T1000 (cell line): ENCODE measurements around the gene VEPH1.

ENCODE experiments used
- DNase-seq: peaks from one replicate; lab custom pipeline; 2025; ENCODE audit warnings: mixed read lengths; lab: John Stamatoyannopoulos, UW

Gene VEPH1

DNA sequence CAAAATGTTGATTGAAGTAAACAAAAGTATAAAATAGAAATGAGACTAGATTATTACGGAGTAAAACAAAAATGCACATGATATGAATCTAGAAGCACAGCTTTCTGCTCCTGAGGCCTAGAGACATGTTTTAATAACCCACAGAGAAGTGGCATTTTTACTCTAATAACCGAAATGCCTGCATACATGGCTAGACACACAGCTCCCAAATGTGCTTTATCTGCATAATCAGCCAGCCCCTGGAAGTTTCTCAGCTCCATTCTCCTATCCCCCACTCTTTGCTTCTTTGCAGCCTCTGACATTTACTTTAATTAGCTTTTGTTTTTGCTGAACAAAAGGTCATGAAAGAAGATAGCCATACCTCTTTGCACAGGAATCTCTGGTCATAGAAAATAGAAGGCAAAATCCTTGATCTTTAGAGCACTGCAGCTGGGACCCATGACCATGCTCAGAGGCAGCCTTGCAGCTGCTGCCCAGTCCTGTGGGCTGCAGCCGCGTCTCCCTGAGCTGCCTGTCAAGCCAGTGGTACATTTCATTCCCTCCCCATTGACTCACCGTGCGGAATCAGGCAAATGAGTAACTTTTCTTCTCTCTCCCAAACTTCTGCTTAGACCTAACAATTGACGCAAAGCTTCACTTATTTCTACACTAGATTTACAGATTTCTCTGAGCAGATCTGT is at the start of gene VEPH1:
Gene VEPH1, minus strand, starts transcription at position 501 of the 680 bp plus-strand sequence. CDS start 8,067 bp downstream, outside the sequence.
- no peak for DNase-seq

GRCh38 chr3:157551961-157552360 is 48.7 kb upstream of the VEPH1 start:
- no peak for DNase-seq

GRCh38 chr3:157549498-157549897 is 46.3 kb upstream of the VEPH1 start:
- DNase-seq: no peak

DNA sequence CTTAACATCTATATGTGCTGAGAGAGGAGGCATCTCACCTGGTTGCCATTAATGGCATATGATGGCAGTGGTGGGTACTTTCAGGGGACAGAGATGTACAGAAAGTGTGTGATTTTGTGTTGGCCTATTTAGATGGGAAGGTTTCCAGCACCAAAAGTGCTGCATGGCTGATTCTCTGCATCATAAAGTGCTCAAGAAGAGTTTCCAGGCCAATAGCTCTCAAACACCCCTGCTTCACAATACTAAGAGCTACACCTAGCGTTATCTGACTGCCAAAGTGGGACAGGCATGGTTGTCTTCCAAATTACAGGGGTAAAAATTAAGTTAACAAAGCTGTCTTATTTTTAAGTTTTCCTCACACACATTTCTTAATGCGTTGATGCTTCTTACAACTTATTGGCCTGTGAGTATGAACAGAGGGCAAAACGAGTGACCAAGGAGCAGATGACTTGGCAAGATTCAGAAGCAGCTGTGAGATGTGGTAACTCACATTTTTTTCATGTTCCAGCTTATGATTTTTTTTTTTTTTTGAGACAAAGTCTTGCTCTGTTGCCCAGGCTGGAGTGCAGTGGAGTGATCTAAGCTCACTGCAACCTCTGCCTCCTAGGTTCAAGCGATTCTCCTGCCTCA is 41.4 kb upstream of the VEPH1 start:
- no peak for DNase-seq

GRCh38 chr3:157543501-157544035 is 40.4 kb upstream of the VEPH1 start:
- no peak for DNase-seq

DNA sequence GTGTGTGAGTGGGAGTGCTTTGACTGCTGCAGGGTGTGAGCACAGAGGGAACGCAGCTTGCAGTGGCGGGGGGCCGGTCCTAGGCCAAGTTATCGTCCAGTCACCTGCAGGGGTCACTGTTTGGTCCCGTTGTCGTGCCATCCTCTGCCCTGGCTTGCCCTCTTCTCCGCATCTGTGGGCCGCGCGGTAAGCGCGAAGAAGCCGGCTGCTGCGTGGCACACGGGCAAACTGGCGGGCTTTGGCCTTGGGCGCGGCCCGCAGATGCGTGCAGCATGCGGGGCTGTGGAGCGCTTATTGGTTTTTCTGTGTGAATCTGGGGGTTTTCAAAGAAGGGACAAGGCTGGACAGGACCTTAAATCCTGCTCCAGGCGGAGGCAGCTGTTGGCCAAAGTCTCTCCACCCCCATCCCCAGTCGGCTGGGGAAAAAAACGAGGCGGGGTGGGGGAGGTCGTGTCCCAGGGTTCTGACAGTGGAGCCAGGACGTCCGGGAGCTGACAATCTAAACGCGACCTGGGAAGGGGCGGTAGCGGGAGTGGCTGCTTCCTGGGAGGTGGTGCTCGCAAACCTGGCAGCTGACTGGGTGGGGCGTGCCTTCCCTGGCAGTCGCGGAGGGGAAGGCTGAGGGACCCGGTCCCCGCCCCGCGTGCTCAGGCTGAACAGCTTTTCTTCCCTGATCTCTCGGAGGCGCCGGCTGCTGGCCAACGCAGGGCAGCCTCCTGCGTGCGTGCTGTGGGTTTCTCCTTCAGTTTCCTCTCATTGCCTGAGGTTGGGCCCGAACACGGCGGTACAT is 39.7 kb upstream of the VEPH1 start:
- no peak for DNase-seq

GRCh38 chr3:157541506-157542236 is 38.5 kb upstream of the VEPH1 start:
- DNase-seq: no peak

DNA sequence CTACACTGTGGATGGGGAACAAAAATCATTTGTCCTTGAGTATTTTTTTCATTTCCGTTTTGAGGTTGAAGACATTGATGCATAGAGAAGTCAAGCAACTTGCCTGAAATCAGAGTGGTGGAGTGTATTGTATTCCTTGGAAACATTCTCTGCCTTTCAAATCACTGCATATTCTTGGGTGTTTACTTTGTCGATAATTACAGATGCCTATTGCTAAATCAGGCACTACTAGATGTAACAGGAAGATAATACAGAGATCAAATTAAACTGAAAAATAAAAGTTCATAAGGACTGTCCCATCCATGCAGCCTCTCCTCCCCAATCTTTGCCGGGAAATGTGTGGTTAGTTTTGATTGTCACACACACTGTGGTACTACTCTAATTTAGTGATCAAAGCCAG is 37.4 kb upstream of the VEPH1 start:
- DNase-seq: no peak

DNA sequence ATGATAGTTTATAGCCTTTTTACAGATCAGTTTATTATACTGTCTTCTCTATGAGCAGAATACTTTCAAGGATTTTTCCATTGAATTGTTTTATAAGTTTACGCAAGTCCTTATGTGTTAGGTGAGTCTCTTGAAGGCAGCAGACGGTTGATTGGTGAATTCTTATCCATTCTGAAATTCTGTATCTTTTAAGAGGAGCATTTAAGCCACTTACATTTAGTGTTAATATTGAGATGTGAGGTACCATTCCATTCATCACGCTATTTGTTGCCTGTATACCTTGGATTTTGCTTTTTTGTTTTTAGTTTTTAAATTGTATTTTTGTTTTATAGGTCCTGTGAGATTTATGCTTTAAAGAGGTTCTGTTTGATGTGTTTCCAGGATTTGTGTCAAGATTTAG is 32.5 kb upstream of the VEPH1 start:
- no peak for DNase-seq

DNA sequence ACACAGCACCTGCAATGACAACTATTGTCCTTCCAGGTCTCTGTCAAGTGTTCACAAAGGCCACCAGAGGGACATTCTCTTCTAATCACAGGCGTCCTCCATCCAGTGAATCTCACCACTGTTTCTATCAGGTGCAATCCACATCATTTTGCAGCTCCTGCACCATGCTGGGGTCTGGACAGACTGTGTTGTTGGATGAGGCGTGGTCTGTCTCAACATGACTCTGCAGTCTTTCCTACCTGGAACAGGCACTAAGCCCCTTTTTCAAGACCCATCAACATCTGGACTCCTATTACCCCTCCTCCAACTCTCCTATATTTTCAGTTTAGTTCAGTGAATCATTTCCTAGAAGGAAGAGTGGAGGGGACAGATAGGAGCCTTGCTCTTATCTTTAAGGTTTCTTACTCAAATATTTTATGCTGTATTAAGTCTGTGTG is 31.5 kb upstream of the VEPH1 start:
- no peak for DNase-seq

GRCh38 chr3:157533298-157534070 is 30.3 kb upstream of the VEPH1 start:
- no peak for DNase-seq

- DNase-seq: peak; percentile 14
Observed at GRCh38 chr3:157532529-157533297, 29.5 kb upstream of the VEPH1 start.

- DNase-seq: no peak
Observed at GRCh38 chr3:157531771-157532170, 28.6 kb upstream of the VEPH1 start.

- no peak for DNase-seq
Observed at GRCh38 chr3:157531301-157531660, 28.1 kb upstream of the VEPH1 start.

- no peak for DNase-seq
Observed at GRCh38 chr3:157530637-157531300, 27.6 kb upstream of the VEPH1 start.

DNA sequence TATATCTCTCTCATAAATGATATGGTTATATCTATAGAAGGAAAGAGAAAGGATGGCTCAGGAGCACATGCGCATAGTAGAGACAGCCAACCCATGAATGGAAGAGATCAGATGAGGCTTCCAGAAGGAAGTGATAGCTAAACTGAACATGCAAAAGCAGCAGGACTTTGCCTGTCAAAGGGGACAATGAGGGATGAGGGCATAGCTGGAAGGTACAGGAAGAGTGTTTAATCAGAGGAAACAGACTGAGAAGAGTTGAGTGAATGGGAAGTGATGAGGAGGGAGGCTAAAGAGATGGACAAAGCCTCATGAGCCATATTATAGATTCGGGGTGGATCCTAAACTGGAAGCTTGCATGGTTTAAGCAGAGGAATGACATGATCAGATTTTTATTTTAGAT is 26.5 kb upstream of the VEPH1 start:
- no peak for DNase-seq

DNA sequence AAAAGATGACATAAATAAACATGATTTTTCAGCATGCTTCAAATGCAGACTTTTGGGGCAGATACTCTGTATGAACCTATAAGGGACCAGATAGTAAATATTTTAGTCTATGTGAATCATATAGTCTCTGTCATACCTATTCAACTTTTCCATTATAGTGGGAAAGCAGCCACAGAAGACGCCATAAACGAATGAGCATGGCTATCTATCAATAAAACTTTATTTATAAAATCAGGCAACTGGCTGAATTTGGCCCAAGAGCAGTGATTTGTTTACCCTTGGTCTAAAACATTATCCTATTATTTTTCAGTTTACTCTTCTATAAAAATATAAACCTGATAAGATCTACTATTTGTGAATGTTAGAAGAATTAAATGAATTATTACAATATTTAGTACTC is 25.9 kb upstream of the VEPH1 start:
- no peak for DNase-seq

DNA sequence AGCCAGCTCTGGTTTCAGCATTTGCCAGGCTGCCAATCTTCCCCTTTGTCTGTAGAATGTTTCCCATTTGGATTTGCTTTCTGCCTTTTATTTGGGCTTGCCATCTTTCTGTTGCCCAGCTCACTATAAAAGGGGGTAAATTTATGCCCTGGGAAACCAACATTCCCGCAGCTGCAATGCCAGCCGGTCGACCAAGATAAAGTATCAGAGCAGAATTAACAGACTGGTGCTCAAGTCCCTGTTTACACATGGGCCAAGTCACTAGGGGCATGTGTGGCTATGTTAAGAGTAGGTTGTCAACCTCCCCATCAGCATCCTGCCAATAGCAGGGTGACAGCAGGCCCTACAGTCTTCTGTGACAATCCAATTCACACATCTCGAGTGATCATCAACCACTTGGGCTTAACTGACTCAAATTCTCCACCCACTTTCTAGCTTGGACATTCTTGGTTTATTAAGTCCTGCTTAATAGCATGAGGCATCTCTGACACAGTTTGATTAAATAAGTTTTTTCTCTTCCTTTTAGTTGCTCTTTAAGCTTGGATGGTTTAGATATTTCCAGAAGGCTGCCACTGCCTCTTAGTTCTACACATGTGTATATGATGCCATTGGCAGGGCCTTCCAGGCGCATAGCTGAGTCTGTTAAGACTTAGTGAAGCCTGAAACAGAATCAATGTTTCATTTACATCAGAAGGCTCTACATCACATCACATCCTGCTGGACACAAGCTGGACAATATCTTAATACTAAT is 24.1 kb upstream of the VEPH1 start:
- no peak for DNase-seq

- no peak for DNase-seq
Observed at GRCh38 chr3:157526036-157526435, 22.8 kb upstream of the VEPH1 start.
